B cell (primary cell): ENCODE measurements around the gene COL1A1. TPM values are rescaled to one million over a fixed set of nuclear protein-coding genes. Genes with fewer than 3 reads are reported as not detected.

Experiments
- ATAC-seq: fragments of 200-7000 bp; cut with Tn5 transposase; one replicate; pipeline ENCODE4 v1.10.0; 2021; ENCODE audit warnings: low read depth, mild to moderate bottlenecking, moderate number of reproducible peaks, moderate library complexity
- CTCF ChIA-PET: fragments of 350-600 bp; sonication (Branson Sonifier 250); formaldehyde crosslinking; loops from one replicate; lab custom pipeline; 2021; ENCODE audit warnings: antibody characterized with exemption, inconsistent platforms; lab: Charles Lee
- POLR2A ChIA-PET: fragments of 350-600 bp; sonication (Branson Sonifier 250); formaldehyde crosslinking; loops from one replicate; lab custom pipeline; 2021; ENCODE audit warnings: antibody characterized with exemption; lab: Charles Lee
- DNase-seq: peaks from one replicate; pipeline ENCODE4 v3.0.0; 2013
- H2AFZ ChIP-seq: 2 replicates; pipeline ENCODE4 v1.6.1; 2012; ENCODE audit warnings: mild to moderate bottlenecking, low read depth, low read length; ENCODE audit not compliant: insufficient read depth, poor library complexity, severe bottlenecking
- H3K27ac ChIP-seq, 2 donors: 1 replicate in 1 of 2; 2 replicates in 1 of 2; pipeline ENCODE4 v1.5.1; 2012 to 2013; ENCODE audit warnings: low read length in 2 of 2, mild to moderate bottlenecking in 2 of 2, moderate library complexity in 1 of 2
- H3K27me3 ChIP-seq, 4 experiments: fragments of 200-600 bp in 1 of 4; sonication (generic) in 1 of 4; replicated peaks in 1 of 4; 1 replicate in 2 of 4; 2 replicates in 2 of 4; pipeline versions ENCODE4 v1.6.1 to v1.7.0; 2013 to 2016; ENCODE audit warnings: low read length in 3 of 4, mild to moderate bottlenecking in 2 of 4, mixed read lengths in 1 of 4, moderate library complexity in 1 of 4; ENCODE audit not compliant: insufficient read depth in 4 of 4, control insufficient read depth in 3 of 4; ENCODE audit errors: control extremely low read depth in 1 of 4
- H3K36me3 ChIP-seq, 2 experiments: replicated peaks in 1 of 2; 1 replicate in 1 of 2; 2 replicates in 1 of 2; pipeline versions ENCODE4 v1.6.1 to v1.7.1; 2013; ENCODE audit warnings: low read length in 1 of 2; ENCODE audit not compliant: insufficient read depth in 2 of 2, control insufficient read depth in 1 of 2; ENCODE audit errors: control extremely low read depth in 1 of 2, extremely low read depth in 1 of 2
- H3K4me1 ChIP-seq, 2 donors: fragments of 200-600 bp in 1 of 2; sonication (generic) in 1 of 2; 1 replicate in 1 of 2; 2 replicates in 1 of 2; pipeline versions ENCODE4 v1.5.1 to v1.6.1; 2013 to 2017; ENCODE audit warnings: low read length in 2 of 2; ENCODE audit not compliant: control insufficient read depth in 2 of 2, insufficient read depth in 2 of 2
- H3K4me2 ChIP-seq: replicated peaks from 2 replicates; pipeline ENCODE3; 2012; ENCODE audit warnings: mild to moderate bottlenecking, low read depth, low read length; ENCODE audit not compliant: poor library complexity, severe bottlenecking
- H3K4me3 ChIP-seq, 5 experiments: fragments of 200-600 bp in 1 of 5; sonication (generic) in 1 of 5; 1 replicate in 3 of 5; 2 replicates in 2 of 5; pipeline versions ENCODE4 v1.5.1 to v1.7.0; 2011 to 2016; ENCODE audit warnings: low read length in 4 of 5, mild to moderate bottlenecking in 4 of 5, low read depth in 2 of 5, control low read depth in 1 of 5, moderate library complexity in 1 of 5; ENCODE audit not compliant: insufficient read depth in 1 of 5; ENCODE audit errors: control extremely low read depth in 1 of 5, extremely low read depth in 1 of 5
- H3K79me2 ChIP-seq: fragments of 200-600 bp; sonication (generic); one replicate; pipeline ENCODE4 v1.6.0; 2016; ENCODE audit warnings: low read length; ENCODE audit not compliant: control insufficient read depth, insufficient read depth
- H3K9ac ChIP-seq: fragments of 200-600 bp; sonication (generic); 2 replicates; pipeline ENCODE4 v1.6.1; 2017; ENCODE audit warnings: mild to moderate bottlenecking, low read length, moderate library complexity
- H3K9me3 ChIP-seq, 3 donors: one replicate each; pipeline versions ENCODE4 v1.6.1 to v1.7.1; 2013; ENCODE audit warnings: low read length in 2 of 3; ENCODE audit not compliant: control insufficient read depth in 2 of 3, insufficient read depth in 1 of 3; ENCODE audit errors: control extremely low read depth in 1 of 3
- H4K20me1 ChIP-seq: 2 replicates; pipeline ENCODE4 v1.6.0; 2012; ENCODE audit warnings: mild to moderate bottlenecking, low read length; ENCODE audit not compliant: insufficient read depth, control insufficient read depth, poor library complexity, severe bottlenecking
- H3K27ac Mint-ChIP-seq: one replicate; pipeline ENCODE4 v1.8.0; 2021; ENCODE audit warnings: mixed read lengths
- H3K27me3 Mint-ChIP-seq: one replicate; pipeline ENCODE4 v1.8.0; 2021; ENCODE audit warnings: mixed read lengths
- H3K4me1 Mint-ChIP-seq: one replicate; pipeline ENCODE4 v1.8.0; 2021; ENCODE audit warnings: mixed read lengths
- H3K4me3 Mint-ChIP-seq: one replicate; pipeline ENCODE4 v1.8.0; 2021; ENCODE audit warnings: mixed read lengths
- H3K9me3 Mint-ChIP-seq: one replicate; pipeline ENCODE4 v1.8.0; 2022; ENCODE audit warnings: mixed read lengths; ENCODE audit not compliant: insufficient read depth
- CTCF ChIP-seq: fragments of 200-600 bp; IDR thresholded peaks from one replicate; pipeline ENCODE4 v1.8.0; 2022; ENCODE audit warnings: antibody characterized with exemption, mild to moderate bottlenecking
- EZH2 ChIP-seq: IDR thresholded peaks from 2 replicates; pipeline ENCODE4 v1.6.1; 2012; ENCODE audit warnings: borderline replicate concordance, low read depth, mild to moderate bottlenecking, moderate library complexity, low read length; ENCODE audit not compliant: insufficient read depth, poor library complexity, severe bottlenecking
- whole genome bisulfite sequencing: methylation state at CpG from one replicate; pipeline ENCODE4 v1.1.5; 2013; ENCODE audit warnings: missing lambda C conversion rate; ENCODE audit not compliant: insufficient coverage; 5-methylcytosine and 5-hydroxymethylcytosine counted together
- intact Hi-C: fragments of 100-400 bp; cut with micrococcal nuclease; formaldehyde crosslinking; loops from one replicate; pipeline ENCODE4 v1.10.0; 2022
- polyA plus RNA-seq: library from polyadenylated mRNA; depleted of rRNA; stranded (reverse); fragments of >200 nt; gene quantifications from 2 replicates; pipeline ENCODE4 v1.2.3, GENCODE V29; 2012
- total RNA-seq, 2 donors: library from RNA; stranded (reverse); fragments of 120-200 nt in 1 of 2; gene quantifications; 1 replicate in 1 of 2; 2 replicates in 1 of 2; pipeline versions ENCODE4 v1.2.3 to v1.2.4, GENCODE V29; 2013 to 2022

Gene COL1A1
- total and polyA plus RNA-seq, 2 donors (not counting 1 experiment from before 2014, with no cell fraction given), result 0.66 to 9.1 TPM

- Histone ChIP-seq H3K9ac (no peak overlapping the region), H3K27me3 (no peaks in the 10 kb centered on the region), H3K9me3 (no peaks in the 10 kb centered on the region), H2AFZ (no peak overlapping the region), H3K4me1 (peaks cover 9 to 32% of the 10 kb centered on the region in 2 donors), H3K79me2 (peaks cover 31% of the 10 kb centered on the region), H3K4me2 (peak overlapping the region; percentile 92), H3K36me3 (no peaks in the 10 kb centered on the region), H3K4me3 (peak overlapping the region in 2 of 5 experiments; percentile 85 to 97), H3K27ac (peak overlapping the region; percentile 35 to 38), H4K20me1 (peaks cover 24% of the 10 kb centered on the region)
- no peak for TF ChIP-seq CTCF
- no peak for TF ChIP-seq EZH2
- H3K4me3 Mint-ChIP-seq, result peak overlapping the region; percentile 95
- peaks cover 22% of the 10 kb centered on the region for H3K4me1 Mint-ChIP-seq
- intact Hi-C loops, result no loop called here
- no peaks in the 10 kb centered on the region for H3K27me3 Mint-ChIP-seq
- 83% methylated on average over 2 of the region's 7 CpGs for WGBS
- ATAC-seq, result no peak
- H3K9me3 Mint-ChIP-seq, result no peaks in the 10 kb centered on the region
- ChIA-PET CTCF (interaction anchor here (0.5 to 4.2 kb wide), 12 partner anchors 9 to 411 kb away, joined by 3 to 65 read pairs (median 8); partner anchors contain the start of gene PDK2), POLR2A (interaction anchor here (0.7 to 3.8 kb wide), 5 partner anchors 9 to 58 kb away, joined by 3 to 22 read pairs (median 6); partner anchors contain the start of gene PDK2)
- peak overlapping the region; percentile 94 for H3K27ac Mint-ChIP-seq
- DNase-seq, result no peak
Observed at GRCh38 chr17:50152736-50153135, 48.7 kb downstream of the COL1A1 start.

DNA sequence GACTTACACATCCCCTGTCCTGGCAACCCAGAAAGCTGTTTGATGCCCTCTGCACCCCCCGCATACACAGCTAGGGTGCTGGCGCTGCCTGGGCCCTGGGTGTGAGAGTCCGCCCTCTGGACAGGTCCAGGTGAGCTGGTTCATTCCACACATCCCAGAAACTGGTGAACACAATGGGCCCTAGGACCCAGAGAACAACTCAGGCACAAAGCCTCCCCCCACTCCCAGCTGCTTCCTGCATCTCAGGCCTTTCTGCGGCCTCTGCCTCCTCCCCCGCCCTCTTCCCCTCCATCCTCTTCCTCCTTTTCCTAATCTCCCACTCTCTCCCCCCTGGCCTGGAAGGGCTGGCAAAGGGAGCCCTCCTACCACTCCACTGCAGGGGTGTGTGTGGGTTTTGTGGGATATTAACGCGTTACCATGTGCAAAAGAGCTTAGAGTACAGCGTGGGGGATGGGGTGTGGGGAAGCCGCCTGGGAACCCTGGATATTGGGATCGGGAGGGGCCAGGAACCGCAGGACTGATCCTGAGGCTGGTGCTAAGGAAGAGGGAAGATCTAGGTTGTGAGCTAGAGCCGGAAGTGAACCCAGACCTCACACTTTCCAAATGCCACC is 49.4 kb downstream of the COL1A1 start:
- DNase-seq (peak; percentile 75), ATAC-seq (no peak)
- intact Hi-C loops, result loop anchor here (1.0 kb wide), 1 partner anchor 9 kb away; no protein-coding TSS in a partner anchor
- peak overlapping the region; percentile 33 for H2AFZ ChIP-seq
- no peaks in the 10 kb centered on the region for H3K36me3 ChIP-seq
- Mint-ChIP-seq H3K27me3 (no peaks in the 10 kb centered on the region), H3K27ac (peak overlapping the region; percentile 94), H3K9me3 (no peaks in the 10 kb centered on the region), H3K4me1 (peaks cover 29% of the 10 kb centered on the region), H3K4me3 (peak overlapping the region; percentile 95)
- TF ChIP-seq EZH2, result no peak
- TF ChIP-seq CTCF, result no peak
- H3K79me2 ChIP-seq, result peaks cover 38% of the 10 kb centered on the region
- H3K4me1 ChIP-seq, result peaks cover 10 to 39% of the 10 kb centered on the region in 2 donors
- WGBS, result 5% methylated on average over 8 of the region's 12 CpGs
- H3K4me2 ChIP-seq, result peak overlapping the region; percentile 92
- peaks cover 31% of the 10 kb centered on the region for H4K20me1 ChIP-seq
- no peaks in the 10 kb centered on the region for H3K9me3 ChIP-seq
- H3K9ac ChIP-seq, result peak overlapping the region; percentile 95
- POLR2A ChIA-PET, result interaction anchor here (0.6 to 3.8 kb wide), 7 partner anchors 8 to 334 kb away, joined by 3 to 22 read pairs (median 6); partner anchors contain the start of gene PDK2
- CTCF ChIA-PET, result interaction anchor here (0.5 to 4.2 kb wide), 13 partner anchors 9 to 411 kb away, joined by 3 to 65 read pairs (median 9); partner anchors contain the start of gene PDK2
- H3K27me3 ChIP-seq, result no peaks in the 10 kb centered on the region
- peak overlapping the region; percentile 19 to 97 (median 82) for H3K4me3 ChIP-seq
- H3K27ac ChIP-seq, result peak overlapping the region; percentile 35 to 38
